HepG2 (cell line): ENCODE measurements around the gene NR2F1. TPM values are rescaled to one million over a fixed set of nuclear protein-coding genes. Genes with fewer than 3 reads are reported as not detected.

Source experiments
- MLXIP ChIP-seq: sonication (generic); formaldehyde crosslinking; IDR thresholded peaks from 2 replicates; pipeline ENCODE4 v1.9.0; 2021; ENCODE audit warnings: missing genetic modification reagents, borderline replicate concordance
- NFRKB ChIP-seq: fragments of 450-650 bp; IDR thresholded peaks from 2 replicates; pipeline ENCODE4 v1.6.1; 2017
- PAF1 ChIP-seq: IDR thresholded peaks from 2 replicates; pipeline ENCODE4 v1.6.1; 2016; ENCODE audit warnings: missing genetic modification reagents, missing compliant biosample characterization
- PLRG1 ChIP-seq: fragments of 450-650 bp; conservative IDR thresholded peaks from 2 replicates; pipeline ENCODE4 v1.6.1; 2016
- PRDM4 ChIP-seq: sonication (generic); formaldehyde crosslinking; IDR thresholded peaks from 2 replicates; pipeline ENCODE4 v1.9.0; 2021; ENCODE audit warnings: missing genetic modification reagents, borderline replicate concordance
- SAP130 ChIP-seq: IDR thresholded peaks from 2 replicates; pipeline ENCODE4 v1.6.1; 2016; ENCODE audit warnings: low read depth
- SNAI1 ChIP-seq: sonication (generic); formaldehyde crosslinking; IDR thresholded peaks from 2 replicates; pipeline ENCODE4 v1.5.0; 2020; ENCODE audit warnings: mild to moderate bottlenecking, missing genetic modification reagents, borderline replicate concordance
- SRSF9 ChIP-seq: fragments of 200-400 bp; formaldehyde crosslinking; IDR thresholded peaks from 2 replicates; pipeline ENCODE4 v1.6.1; 2018; ENCODE audit warnings: borderline replicate concordance, mild to moderate bottlenecking, low read depth, low read length; ENCODE audit not compliant: insufficient read depth, poor library complexity, severe bottlenecking
- TERF1 ChIP-seq: sonication (generic); formaldehyde crosslinking; IDR thresholded peaks from 2 replicates; pipeline ENCODE4 v1.8.0; 2022; ENCODE audit warnings: mild to moderate bottlenecking, missing genetic modification reagents, moderate library complexity
- THRA ChIP-seq: sonication (generic); formaldehyde crosslinking; IDR thresholded peaks from 2 replicates; pipeline ENCODE4 v1.4.0; 2020; ENCODE audit warnings: missing genetic modification reagents, borderline replicate concordance
- ZBTB20 ChIP-seq: sonication (generic); formaldehyde crosslinking; IDR thresholded peaks from 2 replicates; pipeline ENCODE4 v1.8.1; 2023; ENCODE audit warnings: missing genetic modification reagents, low read depth, mild to moderate bottlenecking, borderline replicate concordance
- ZFP90 ChIP-seq: sonication (generic); formaldehyde crosslinking; IDR thresholded peaks from 2 replicates; pipeline ENCODE4 v1.8.0; 2022; ENCODE audit warnings: missing genetic modification reagents, mild to moderate bottlenecking, inconsistent platforms, borderline replicate concordance
- ZKSCAN8 ChIP-seq: IDR thresholded peaks from 2 replicates; pipeline ENCODE4 v1.6.1; 2016; ENCODE audit warnings: borderline replicate concordance, missing genetic modification reagents, missing compliant biosample characterization
- ZNF468 ChIP-seq: sonication (generic); formaldehyde crosslinking; IDR thresholded peaks from 2 replicates; pipeline ENCODE4 v1.8.0; 2022; ENCODE audit warnings: mild to moderate bottlenecking, moderate library complexity, missing genetic modification reagents
- ZNF770 ChIP-seq: sonication (generic); formaldehyde crosslinking; IDR thresholded peaks from 2 replicates; pipeline ENCODE4 v1.5.0; 2020; ENCODE audit warnings: mild to moderate bottlenecking, missing genetic modification reagents
- ZNF841 ChIP-seq: sonication (generic); formaldehyde crosslinking; IDR thresholded peaks from 2 replicates; pipeline ENCODE4 v1.8.1; 2023; ENCODE audit warnings: missing genetic modification reagents, borderline replicate concordance
- polyA plus RNA-seq, 8 experiments: library from polyadenylated mRNA; depleted of rRNA in 3 of 8; stranded (reverse) in 7 of 8; unstranded in 1 of 8; fragments of >200 nt; fragmentation: Illumina TruSeq in 4 of 8; extraction: Trizol in 4 of 8; gene quantifications; 2 replicates each; pipeline versions ENCODE4 v1.2.1 to v1.2.3, GENCODE V29; 2011 to 2016; ENCODE audit warnings: low read depth in 4 of 8, missing spikeins in 1 of 8, mixed read lengths in 1 of 8; ENCODE audit not compliant: insufficient read depth in 1 of 8
- total RNA-seq, 5 experiments: library from RNA; depleted of rRNA; stranded (reverse); fragments of >200 nt; fragmentation: Illumina TruSeq; extraction: Trizol; gene quantifications; 2 replicates each; pipeline ENCODE4 v1.2.3, GENCODE V29; 2016; ENCODE audit warnings: low read depth in 1 of 5

NR2F1 gene
- total and polyA plus RNA-seq, 2 of the 13 experiments (the other 11 are each of a cell fraction or from before 2014, with no cell fraction given) = 17.1 to 59.7 TPM

- TF ChIP-seq ZFP90 (CRISPR knock-in tag) (0 out of 2 replicates have a peak, but pooled peaks have one; percentile 31), PLRG1 (no peak), SNAI1 (CRISPR knock-in tag) (no peak), PRDM4 (no peak), MLXIP (CRISPR knock-in tag) (no peak), TERF1 (CRISPR knock-in tag) (no peak), PAF1 (CRISPR knock-in tag) (no peak), ZNF770 (CRISPR knock-in tag) (no peak), SAP130 (CRISPR knock-in tag) (peak; percentile 55; the same call in 1 of the 2 replicates), ZNF468 (no peak), NFRKB (no peak), ZKSCAN8 (CRISPR knock-in tag) (no peak), ZBTB20 (CRISPR knock-in tag) (no peak), ZNF841 (no peak), SRSF9 (no peak), THRA (CRISPR knock-in tag) (no peak)
These were observed 37.7 kb downstream of the NR2F1 start (continued) for GRCh38 chr5:93620487-93621326.
